IMR-90 (cell line): ENCODE results near the gene PDE8B. TPM values are rescaled to one million over a fixed set of nuclear protein-coding genes. Genes with fewer than 3 reads are reported as not detected.
A peak's percentile ranks its signal among the peaks of the same experiment; 100 is the strongest.

Experiments used
- ATAC-seq: fragments of 200-7000 bp; cut with Tn5 transposase; 2 replicates; pipeline ENCODE4 v1.9.1; 2020; ENCODE audit warnings: low read depth, mild to moderate bottlenecking, moderate library complexity
- BruUV-seq: library from RNA; stranded (reverse); fragments of 400-500 nt; replicated peaks from 2 replicates; lab custom pipeline; 2021; lab: Mats Ljungman, UMichigan
- CTCF ChIA-PET: fragments of 300-600 bp; formaldehyde crosslinking; extraction: SDS; loops from one replicate; lab custom pipeline; 2021; ENCODE audit warnings: antibody characterized with exemption; lab: Yijun Ruan, JAX
- POLR2A ChIA-PET: fragments of 300-600 bp; sonication (Branson Sonifier 250); formaldehyde crosslinking; loops from one replicate; lab custom pipeline; 2022; ENCODE audit warnings: antibody characterized with exemption; ENCODE audit not compliant: unreplicated experiment; lab: Charles Lee
- DNase-seq: peaks from one replicate; pipeline ENCODE4 v3.0.0; 2013
- H2AFZ ChIP-seq: replicated peaks from 2 replicates; pipeline ENCODE3; 2013; ENCODE audit warnings: low read length, mild to moderate bottlenecking; ENCODE audit not compliant: poor library complexity
- H2AK5ac ChIP-seq: 2 replicates; pipeline ENCODE4 v1.6.1; 2013; ENCODE audit warnings: low read depth, low read length, inconsistent platforms
- H2AK9ac ChIP-seq: replicated peaks from 2 replicates; pipeline ENCODE3; 2013; ENCODE audit warnings: mild to moderate bottlenecking, low read depth, low read length, moderate library complexity; ENCODE audit not compliant: poor library complexity
- H2BK120ac ChIP-seq: 2 replicates; pipeline ENCODE4 v1.6.1; 2013; ENCODE audit warnings: low read depth, low read length, inconsistent platforms
- H2BK15ac ChIP-seq: 3 replicates; pipeline ENCODE4 v1.6.1; 2013; ENCODE audit warnings: low read depth, low read length, inconsistent platforms
- H2BK20ac ChIP-seq: 2 replicates; pipeline ENCODE4 v1.6.1; 2013; ENCODE audit warnings: low read depth, mild to moderate bottlenecking, inconsistent platforms, low read length, moderate library complexity
- H2BK5ac ChIP-seq: 2 replicates; pipeline ENCODE4 v1.6.1; 2013; ENCODE audit warnings: mild to moderate bottlenecking, low read depth, low read length, inconsistent platforms; ENCODE audit not compliant: poor library complexity, severe bottlenecking
- H3K14ac ChIP-seq: replicated peaks from 2 replicates; pipeline ENCODE4 v1.6.1; 2013; ENCODE audit warnings: low read depth, low read length, inconsistent platforms
- H3K18ac ChIP-seq: 2 replicates; pipeline ENCODE4 v1.6.1; 2013; ENCODE audit warnings: low read depth, low read length, control low read depth
- H3K23ac ChIP-seq: 2 replicates; pipeline ENCODE4 v1.6.1; 2013; ENCODE audit warnings: low read depth, low read length, inconsistent platforms
- H3K27ac ChIP-seq: 2 replicates; pipeline ENCODE4 v1.5.1; 2013; ENCODE audit warnings: mild to moderate bottlenecking, control low read depth, low read length; ENCODE audit not compliant: insufficient read depth
- H3K27me3 ChIP-seq: 2 replicates; pipeline ENCODE4 v1.6.1; 2013; ENCODE audit warnings: low read length; ENCODE audit not compliant: control insufficient read depth, insufficient read depth
- H3K36me3 ChIP-seq: 2 replicates; pipeline ENCODE4 v1.6.1; 2013; ENCODE audit warnings: low read length, mixed read lengths; ENCODE audit not compliant: control insufficient read depth, insufficient read depth
- H3K4ac ChIP-seq: 2 replicates; pipeline ENCODE4 v1.6.1; 2013; ENCODE audit warnings: low read depth, low read length, inconsistent platforms
- H3K4me1 ChIP-seq: 2 replicates; pipeline ENCODE4 v1.6.1; 2013; ENCODE audit warnings: low read length, mixed read lengths; ENCODE audit not compliant: control insufficient read depth, insufficient read depth
- H3K4me2 ChIP-seq: 2 replicates; pipeline ENCODE4 v1.6.1; 2013; ENCODE audit warnings: low read depth, mild to moderate bottlenecking, control low read depth, low read length, moderate library complexity
- H3K4me3 ChIP-seq: 2 replicates; pipeline ENCODE4 v1.5.1; 2013; ENCODE audit warnings: low read depth, mild to moderate bottlenecking, control low read depth, low read length, moderate library complexity; ENCODE audit not compliant: insufficient read depth
- H3K56ac ChIP-seq: 2 replicates; pipeline ENCODE4 v1.6.1; 2013; ENCODE audit warnings: low read length, inconsistent platforms; ENCODE audit not compliant: insufficient read depth; ENCODE audit errors: extremely low read depth
- H3K79me1 ChIP-seq, 2 experiments: 2 replicates each; pipeline ENCODE4 v1.6.1; 2013; ENCODE audit warnings: low read length in 2 of 2, inconsistent platforms in 1 of 2, low read depth in 1 of 2
- H3K9ac ChIP-seq: 2 replicates; pipeline ENCODE4 v1.6.1; 2013; ENCODE audit warnings: low read depth, low read length, control low read depth
- H3K9me1 ChIP-seq: 2 replicates; pipeline ENCODE4 v1.6.1; 2013; ENCODE audit warnings: low read length, inconsistent platforms; ENCODE audit not compliant: insufficient read depth
- H3K9me3 ChIP-seq: 2 replicates; pipeline ENCODE4 v1.6.1; 2013; ENCODE audit warnings: low read length; ENCODE audit not compliant: control insufficient read depth, insufficient read depth
- H4K20me1 ChIP-seq: 2 replicates; pipeline ENCODE4 v1.6.1; 2013; ENCODE audit warnings: low read length, inconsistent platforms; ENCODE audit not compliant: insufficient read depth
- H4K5ac ChIP-seq: 2 replicates; pipeline ENCODE4 v1.6.1; 2013; ENCODE audit warnings: mild to moderate bottlenecking, low read depth, low read length, control low read depth
- H4K8ac ChIP-seq, 2 experiments: 2 replicates each; pipeline ENCODE4 v1.6.1; 2013; ENCODE audit warnings: low read depth in 2 of 2, low read length in 2 of 2, control low read depth in 1 of 2, inconsistent platforms in 1 of 2
- H4K91ac ChIP-seq: 2 replicates; pipeline ENCODE4 v1.6.1; 2013; ENCODE audit warnings: low read depth, low read length, inconsistent platforms; ENCODE audit not compliant: insufficient read depth
- CEBPB ChIP-seq: IDR thresholded peaks from 2 replicates; pipeline ENCODE4 v1.6.1; 2012; ENCODE audit warnings: low read depth, low read length, improper control_type of control experiment
- CHD1 ChIP-seq: IDR thresholded peaks from 2 replicates; pipeline ENCODE4 v1.6.1; 2012; ENCODE audit warnings: low read depth, low read length, improper control_type of control experiment
- FOS ChIP-seq: fragments of 150-350 bp; IDR thresholded peaks from 2 replicates; pipeline ENCODE4 v1.6.1; 2016; ENCODE audit warnings: low read depth, low read length
- MAZ ChIP-seq: IDR thresholded peaks from 2 replicates; pipeline ENCODE4 v1.6.1; 2012; ENCODE audit warnings: low read depth, mild to moderate bottlenecking, low read length, improper control_type of control experiment, moderate library complexity, borderline replicate concordance
- WGBS, 2 experiments: methylation state at CpG; one replicate each; pipeline versions ENCODE4 v1.1.5 to v1.1.7; 2013; ENCODE audit warnings: missing lambda C conversion rate in 2 of 2; ENCODE audit not compliant: insufficient read length in 1 of 2; ENCODE audit errors: extremely low coverage in 2 of 2; 5-methylcytosine and 5-hydroxymethylcytosine counted together
- dilution Hi-C: fragments of 300-500 bp; cut with HindIII; formaldehyde crosslinking; loops from one replicate; pipeline ENCODE4 v1.14.3; 2018; ENCODE audit warnings: low sequenced_read_pairs; ENCODE audit not compliant: unreplicated experiment
- in situ Hi-C: fragments of 300-500 bp; cut with MboI; formaldehyde crosslinking; loops from 3 replicates; pipeline ENCODE4 v1.14.3; 2019; ENCODE audit warnings: low sequenced_read_pairs, inconsistent platforms, mixed read lengths
- intact Hi-C: fragments of 100-400 bp; cut with micrococcal nuclease; formaldehyde crosslinking; loops from 2 replicates; pipeline ENCODE4 v1.10.0; 2022
- polyA plus RNA-seq, 3 experiments: library from polyadenylated mRNA; depleted of rRNA; stranded (reverse); fragments of >200 nt; gene quantifications; 2 replicates each; pipeline ENCODE4 v1.2.3, GENCODE V29; 2012; ENCODE audit warnings: low replicate concordance in 1 of 3
- total RNA-seq: library from RNA; depleted of rRNA; stranded (reverse); fragments of >200 nt; gene quantifications from 2 replicates; pipeline ENCODE4 v1.2.3, GENCODE V29; 2012
- TF ChIP-seq, protein P1 (sequence below): conservative IDR thresholded peaks from 2 replicates; pipeline ENCODE4 v1.5.1; 2012; ENCODE audit warnings: mild to moderate bottlenecking, low read depth, low read length, improper control_type of control experiment

The PDE8B gene
- total and polyA plus RNA-seq, 2 of the 4 experiments (the other 2 are of a cell fraction): under 0.01 to 0.03 TPM

DNA sequence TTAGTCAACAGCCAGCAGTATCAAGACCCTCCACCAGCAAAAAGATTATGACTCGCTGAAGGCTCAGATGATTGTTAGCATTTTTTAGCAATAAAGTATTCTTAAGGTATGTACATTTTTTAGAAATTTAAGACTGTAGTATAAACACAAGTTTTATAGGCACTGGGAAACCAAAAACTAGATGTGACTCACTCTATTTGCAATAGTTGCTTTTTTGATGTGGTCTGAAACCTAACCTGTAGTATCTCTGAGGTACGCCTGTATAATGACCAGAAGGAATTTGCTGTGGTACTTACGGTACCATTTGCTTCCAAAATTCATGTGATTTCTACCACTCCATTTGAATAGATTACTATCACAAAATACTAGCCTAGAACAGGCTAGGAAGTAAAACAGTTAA lies 220.8 kb downstream of the PDE8B start:
- Histone ChIP-seq H3K4ac (no peak overlapping the region), H4K20me1 (no peaks in the 10 kb centered on the region), H3K4me3 (no peak overlapping the region), H3K4me2 (peak overlapping the region; percentile 46; the same call in 1 of the 2 replicates), H3K79me1 (peaks cover 0 to 7% of the 10 kb centered on the region in 2 experiments; a peak in 1 of 4 replicates), H3K23ac (no peak overlapping the region), H4K91ac (no peak overlapping the region), H2BK15ac (no peak overlapping the region), H3K18ac (peak overlapping the region; percentile 10; the same call in 1 of the 2 replicates), H3K9me1 (peaks cover 18% of the 10 kb centered on the region), H3K27ac (no peak overlapping the region), H3K9ac (no peak overlapping the region), H3K36me3 (peaks cover 4% of the 10 kb centered on the region), H3K27me3 (no peaks in the 10 kb centered on the region), H2AK5ac (no peak overlapping the region), H4K8ac (no peak overlapping the region), H4K5ac (no peak overlapping the region), H2BK20ac (no peak overlapping the region), H2BK5ac (peak overlapping the region; percentile 35), H3K4me1 (peaks cover 20% of the 10 kb centered on the region), H3K56ac (no peak overlapping the region), H2AFZ (no peak overlapping the region), H3K9me3 (no peaks in the 10 kb centered on the region), H2AK9ac (no peak overlapping the region), H3K14ac (no peak overlapping the region), H2BK120ac (no peak overlapping the region)
- intact Hi-C loops: loop anchor here (10.0 kb wide), 1 partner anchor 136 kb away; no protein-coding TSS in a partner anchor
- POLR2A ChIA-PET: no interaction called here
- whole genome bisulfite sequencing, 2 experiments: no CpG with 5 or more reads among the region's 3 CpGs
- DNase-seq (peak; percentile 72), ATAC-seq (peak; percentile 59)
- BruUV-seq: no TSS peak
- in situ Hi-C loops: no loop called here
- dilution Hi-C loops: no loop called here
- TF ChIP-seq, protein P1, sequence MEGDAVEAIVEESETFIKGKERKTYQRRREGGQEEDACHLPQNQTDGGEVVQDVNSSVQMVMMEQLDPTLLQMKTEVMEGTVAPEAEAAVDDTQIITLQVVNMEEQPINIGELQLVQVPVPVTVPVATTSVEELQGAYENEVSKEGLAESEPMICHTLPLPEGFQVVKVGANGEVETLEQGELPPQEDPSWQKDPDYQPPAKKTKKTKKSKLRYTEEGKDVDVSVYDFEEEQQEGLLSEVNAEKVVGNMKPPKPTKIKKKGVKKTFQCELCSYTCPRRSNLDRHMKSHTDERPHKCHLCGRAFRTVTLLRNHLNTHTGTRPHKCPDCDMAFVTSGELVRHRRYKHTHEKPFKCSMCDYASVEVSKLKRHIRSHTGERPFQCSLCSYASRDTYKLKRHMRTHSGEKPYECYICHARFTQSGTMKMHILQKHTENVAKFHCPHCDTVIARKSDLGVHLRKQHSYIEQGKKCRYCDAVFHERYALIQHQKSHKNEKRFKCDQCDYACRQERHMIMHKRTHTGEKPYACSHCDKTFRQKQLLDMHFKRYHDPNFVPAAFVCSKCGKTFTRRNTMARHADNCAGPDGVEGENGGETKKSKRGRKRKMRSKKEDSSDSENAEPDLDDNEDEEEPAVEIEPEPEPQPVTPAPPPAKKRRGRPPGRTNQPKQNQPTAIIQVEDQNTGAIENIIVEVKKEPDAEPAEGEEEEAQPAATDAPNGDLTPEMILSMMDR: no peak
- TF ChIP-seq MAZ (no peak), CHD1 (no peak), CEBPB (peak; percentile 62), FOS (no peak)
- CTCF ChIA-PET: no interaction called here
